Stomach (tissue), 4 donors: ENCODE results near the gene CHN1.

Source experiments
- CTCF ChIP-seq, 7 experiments: fragments of 450-650 bp in 4 of 7; fragments of 200-600 bp in 3 of 7; sonication (generic) in 3 of 7; IDR thresholded peaks; one replicate each; pipeline ENCODE4 v1.5.1; 2016 to 2019; ENCODE audit warnings: antibody characterized with exemption in 7 of 7, control low read depth in 2 of 7, mild to moderate bottlenecking in 1 of 7
- POLR2A ChIP-seq, 4 donors: fragments of 450-650 bp; IDR thresholded peaks; one replicate each; pipeline ENCODE4 v1.6.1; 2016; ENCODE audit warnings: antibody characterized with exemption in 4 of 4, control low read depth in 2 of 4, mild to moderate bottlenecking in 1 of 4, moderate library complexity in 1 of 4
- POLR2AphosphoS5 ChIP-seq, 3 donors: sonication (generic); formaldehyde crosslinking; IDR thresholded peaks; one replicate each; pipeline ENCODE4 v1.6.1; 2016; ENCODE audit warnings: antibody characterized with exemption in 3 of 3

GRCh38 chr2:174784316-174784715 is 220.9 kb downstream of the CHN1 start:
- TF ChIP-seq POLR2A (IDR thresholded peaks at IDR 0.05): no peak
- TF ChIP-seq CTCF (IDR thresholded peaks at IDR 0.05): no peak
- no peak for TF ChIP-seq POLR2AphosphoS5 (IDR thresholded peaks at IDR 0.05)
